B cell (primary cell): ENCODE data around the gene UBR3.

Source experiments
- CTCF ChIP-seq: fragments of 200-600 bp; IDR thresholded peaks from one replicate; pipeline ENCODE4 v1.8.0; 2022; ENCODE audit warnings: antibody characterized with exemption, mild to moderate bottlenecking
- EZH2 ChIP-seq: IDR thresholded peaks from 2 replicates; pipeline ENCODE4 v1.6.1; 2012; ENCODE audit warnings: borderline replicate concordance, low read depth, mild to moderate bottlenecking, moderate library complexity, low read length; ENCODE audit not compliant: insufficient read depth, poor library complexity, severe bottlenecking

- TF ChIP-seq EZH2 (no peak), CTCF (no peak)
Measured at GRCh38 chr2:169827272-169828140, at the start of gene UBR3.
